A549 (cell line): ENCODE data around the gene LYPD3.

Experiments
- CEBPB ChIP-seq, 2 experiments: fragments of >200 bp in 1 of 2; sonication (Bioruptor Twin) in 1 of 2; formaldehyde crosslinking in 1 of 2; IDR thresholded peaks; 2 replicates each; pipeline ENCODE4 v1.6.1; 2012 to 2016
- TF ChIP-seq, protein P1 (sequence below): fragments of >200 bp; sonication (Bioruptor Twin); formaldehyde crosslinking; IDR thresholded peaks from 3 replicates; pipeline ENCODE4 v1.5.1; 2016
- TF ChIP-seq, protein P2 (sequence below): IDR thresholded peaks from 2 replicates; pipeline ENCODE4 v1.6.1; 2012

DNA sequence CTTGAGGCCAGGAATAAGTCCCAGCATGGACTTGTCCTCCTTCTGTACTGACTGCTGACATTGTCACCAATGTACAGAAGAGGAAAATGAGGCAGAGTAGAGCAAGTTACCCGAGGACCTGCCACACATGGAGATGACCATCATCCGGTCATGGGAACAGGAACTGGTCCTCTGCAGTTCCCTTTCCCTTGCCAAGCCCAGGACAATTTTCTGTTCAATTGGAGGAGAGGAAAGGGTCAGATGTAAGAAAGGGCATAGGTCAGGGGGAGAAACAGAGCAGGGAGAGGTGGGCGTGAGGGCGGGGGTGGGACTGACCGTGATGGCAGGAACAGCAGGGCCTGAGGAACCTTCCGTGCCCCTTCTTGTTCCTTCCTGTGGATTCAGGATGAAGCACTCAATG is 20.5 kb upstream of the LYPD3 start:
- TF ChIP-seq, protein P1, sequence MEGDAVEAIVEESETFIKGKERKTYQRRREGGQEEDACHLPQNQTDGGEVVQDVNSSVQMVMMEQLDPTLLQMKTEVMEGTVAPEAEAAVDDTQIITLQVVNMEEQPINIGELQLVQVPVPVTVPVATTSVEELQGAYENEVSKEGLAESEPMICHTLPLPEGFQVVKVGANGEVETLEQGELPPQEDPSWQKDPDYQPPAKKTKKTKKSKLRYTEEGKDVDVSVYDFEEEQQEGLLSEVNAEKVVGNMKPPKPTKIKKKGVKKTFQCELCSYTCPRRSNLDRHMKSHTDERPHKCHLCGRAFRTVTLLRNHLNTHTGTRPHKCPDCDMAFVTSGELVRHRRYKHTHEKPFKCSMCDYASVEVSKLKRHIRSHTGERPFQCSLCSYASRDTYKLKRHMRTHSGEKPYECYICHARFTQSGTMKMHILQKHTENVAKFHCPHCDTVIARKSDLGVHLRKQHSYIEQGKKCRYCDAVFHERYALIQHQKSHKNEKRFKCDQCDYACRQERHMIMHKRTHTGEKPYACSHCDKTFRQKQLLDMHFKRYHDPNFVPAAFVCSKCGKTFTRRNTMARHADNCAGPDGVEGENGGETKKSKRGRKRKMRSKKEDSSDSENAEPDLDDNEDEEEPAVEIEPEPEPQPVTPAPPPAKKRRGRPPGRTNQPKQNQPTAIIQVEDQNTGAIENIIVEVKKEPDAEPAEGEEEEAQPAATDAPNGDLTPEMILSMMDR, result no peak
- TF ChIP-seq, protein P2, sequence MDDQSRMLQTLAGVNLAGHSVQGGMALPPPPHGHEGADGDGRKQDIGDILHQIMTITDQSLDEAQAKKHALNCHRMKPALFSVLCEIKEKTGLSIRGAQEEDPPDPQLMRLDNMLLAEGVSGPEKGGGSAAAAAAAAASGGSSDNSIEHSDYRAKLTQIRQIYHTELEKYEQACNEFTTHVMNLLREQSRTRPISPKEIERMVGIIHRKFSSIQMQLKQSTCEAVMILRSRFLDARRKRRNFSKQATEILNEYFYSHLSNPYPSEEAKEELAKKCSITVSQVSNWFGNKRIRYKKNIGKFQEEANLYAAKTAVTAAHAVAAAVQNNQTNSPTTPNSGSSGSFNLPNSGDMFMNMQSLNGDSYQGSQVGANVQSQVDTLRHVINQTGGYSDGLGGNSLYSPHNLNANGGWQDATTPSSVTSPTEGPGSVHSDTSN, result no peak
- TF ChIP-seq CEBPB (IDR thresholded peaks at IDR 0.05), result no peak
